Panc1 (cell line): ENCODE measurements around the gene IKZF3. TPM values are rescaled to one million over a fixed set of nuclear protein-coding genes. Genes with fewer than 3 reads are reported as not detected.

Experiments
- ATAC-seq: fragments of 200-7000 bp; cut with Tn5 transposase; 2 replicates; pipeline ENCODE4 v1.9.1; 2020; ENCODE audit warnings: mild to moderate bottlenecking, moderate library complexity
- BruUV-seq: library from RNA; stranded (reverse); fragments of 400-500 nt; replicated peaks from 2 replicates; lab custom pipeline; 2021; lab: Mats Ljungman, UMichigan
- CTCF ChIA-PET: fragments of 300-600 bp; sonication (Branson Sonifier 250); formaldehyde crosslinking; loops from one replicate; lab custom pipeline; 2022; ENCODE audit warnings: antibody characterized with exemption; lab: Charles Lee
- POLR2A ChIA-PET: fragments of 300-600 bp; sonication (Branson Sonifier 250); formaldehyde crosslinking; loops from one replicate; lab custom pipeline; 2022; ENCODE audit warnings: antibody characterized with exemption; lab: Charles Lee
- DNase-seq: peaks from one replicate; pipeline ENCODE4 v3.0.0-alpha.2; 2010; ENCODE audit warnings: low read depth, low spot score
- H3K27ac ChIP-seq: 2 replicates; pipeline ENCODE4 v1.5.1; 2011; ENCODE audit warnings: mild to moderate bottlenecking, low read length, inconsistent platforms
- H3K27me3 ChIP-seq: fragments of 200-500 bp; sonication (Bioruptor generic); 2 replicates; pipeline ENCODE4 v1.6.0; 2014; ENCODE audit warnings: low read length, inconsistent platforms; ENCODE audit not compliant: control insufficient read depth, insufficient read depth
- H3K36me3 ChIP-seq: fragments of 200-500 bp; sonication (Bioruptor generic); 2 replicates; pipeline ENCODE4 v1.5.1; 2014; ENCODE audit warnings: inconsistent platforms, mild to moderate bottlenecking, low read length, moderate library complexity; ENCODE audit not compliant: control insufficient read depth, insufficient read depth
- H3K4me1 ChIP-seq: 2 replicates; pipeline ENCODE4 v1.5.1; 2011; ENCODE audit warnings: inconsistent platforms, mild to moderate bottlenecking, low read length, moderate library complexity; ENCODE audit not compliant: control insufficient read depth, insufficient read depth
- H3K4me3 ChIP-seq, 2 experiments: 2 replicates each; pipeline ENCODE4 v1.5.1; 2011 to 2012; ENCODE audit warnings: low read depth in 2 of 2, low read length in 2 of 2, mild to moderate bottlenecking in 2 of 2, inconsistent platforms in 1 of 2, moderate library complexity in 1 of 2
- H3K9me3 ChIP-seq: fragments of 200-500 bp; sonication (Bioruptor generic); 2 replicates; pipeline ENCODE4 v1.5.1; 2014; ENCODE audit warnings: low read depth, mild to moderate bottlenecking, inconsistent platforms, low read length, moderate library complexity; ENCODE audit not compliant: control insufficient read depth, insufficient read depth
- POLR2AphosphoS5 ChIP-seq: IDR thresholded peaks from 2 replicates; pipeline ENCODE4 v1.6.1; 2012; ENCODE audit warnings: mild to moderate bottlenecking, low read depth, low read length, moderate library complexity
- REST ChIP-seq, 2 experiments: IDR thresholded peaks; 2 replicates each; pipeline ENCODE4 v1.6.1; 2011 to 2012; ENCODE audit warnings: low read depth in 2 of 2, control low read depth in 1 of 2, low read length in 1 of 2, mild to moderate bottlenecking in 1 of 2, moderate library complexity in 1 of 2; ENCODE audit not compliant: insufficient read depth in 1 of 2
- SIN3A ChIP-seq: IDR thresholded peaks from 2 replicates; pipeline ENCODE4 v1.6.1; 2012; ENCODE audit warnings: low read depth, mild to moderate bottlenecking, low read length, moderate library complexity, borderline replicate concordance; ENCODE audit not compliant: insufficient read depth
- TCF7L2 ChIP-seq: IDR thresholded peaks from 2 replicates; pipeline ENCODE4 v1.6.1; 2011; ENCODE audit warnings: mild to moderate bottlenecking, low read depth, low read length, inconsistent platforms
- in situ Hi-C: cut with HindIII; loops from 2 replicates; pipeline ENCODE4 v1.10.0; 2016; ENCODE audit warnings: low sequenced_read_pairs, low pct_unique_long_range_greater_than_20kb
- intact Hi-C: fragments of 100-400 bp; cut with micrococcal nuclease; formaldehyde crosslinking; loops from one replicate; pipeline ENCODE4 v1.10.0; 2022; ENCODE audit not compliant: unreplicated experiment
- total RNA-seq: library from RNA; stranded (reverse); gene quantifications from one replicate; pipeline ENCODE4 v1.2.1, GENCODE V29; 2021; ENCODE audit not compliant: unreplicated experiment
- TF ChIP-seq, protein P1 (sequence below): fragments of 450-650 bp; IDR thresholded peaks from 2 replicates; pipeline ENCODE4 v1.5.1; 2017; ENCODE audit warnings: mild to moderate bottlenecking

The IKZF3 gene
- total RNA-seq, 1 experiment from 2014 or later = 0.59 TPM

DNA sequence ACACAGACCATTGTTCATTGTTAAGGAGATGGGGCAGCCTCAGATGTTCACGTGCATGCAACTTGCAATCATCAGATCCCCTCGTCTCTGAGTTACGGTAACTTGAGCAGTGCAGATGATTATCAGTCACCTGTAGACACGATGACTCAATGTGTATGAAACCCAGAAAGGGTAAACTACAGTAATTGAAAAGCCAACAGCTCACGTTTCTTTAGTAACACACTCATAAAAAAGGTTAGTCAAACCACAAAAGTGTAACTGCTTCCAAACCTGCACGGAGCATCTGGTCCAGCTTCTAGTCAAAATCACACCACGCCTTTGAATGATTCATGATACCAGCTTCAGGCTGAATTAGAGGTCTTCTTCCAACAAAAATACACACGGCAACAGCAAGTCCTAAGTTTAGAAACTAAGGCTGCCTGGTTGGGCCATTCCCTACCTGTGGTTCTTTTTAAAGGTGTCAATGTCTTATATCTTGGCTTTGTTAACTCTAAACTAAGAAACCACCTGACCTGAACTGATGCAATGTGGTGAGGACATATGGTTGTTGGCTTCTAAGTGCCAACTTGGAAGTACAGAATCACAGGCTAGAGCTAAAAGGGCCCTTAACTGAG lies 94.0 kb downstream of the IKZF3 start:
- intact Hi-C loops = no loop called here
- Histone ChIP-seq H3K9me3 (no peaks in the 10 kb centered on the region), H3K4me1 (no peaks in the 10 kb centered on the region), H3K27me3 (peaks cover 2% of the 10 kb centered on the region; the same call in 1 of the 2 replicates), H3K36me3 (no peaks in the 10 kb centered on the region), H3K4me3 (no peak overlapping the region), H3K27ac (no peak overlapping the region)
- ChIA-PET CTCF (interaction anchor here (0.7 kb wide), 1 partner anchor 116 kb away, joined by 3 read pairs; no protein-coding TSS in a partner anchor), POLR2A (no interaction called here)
- BruUV-seq = no TSS peak
- peak; percentile 13 for DNase-seq
- peak; percentile 65; the same call in 1 of the 2 replicates for ATAC-seq
- in situ Hi-C loops = no loop called here
- TF ChIP-seq REST (IDR thresholded peaks at IDR 0.05; ENCODE audit: insufficient read depth in 1 of 2, low read depth in 2 of 2, low read length in 1 of 2) = no peak
- TF ChIP-seq, protein P1, sequence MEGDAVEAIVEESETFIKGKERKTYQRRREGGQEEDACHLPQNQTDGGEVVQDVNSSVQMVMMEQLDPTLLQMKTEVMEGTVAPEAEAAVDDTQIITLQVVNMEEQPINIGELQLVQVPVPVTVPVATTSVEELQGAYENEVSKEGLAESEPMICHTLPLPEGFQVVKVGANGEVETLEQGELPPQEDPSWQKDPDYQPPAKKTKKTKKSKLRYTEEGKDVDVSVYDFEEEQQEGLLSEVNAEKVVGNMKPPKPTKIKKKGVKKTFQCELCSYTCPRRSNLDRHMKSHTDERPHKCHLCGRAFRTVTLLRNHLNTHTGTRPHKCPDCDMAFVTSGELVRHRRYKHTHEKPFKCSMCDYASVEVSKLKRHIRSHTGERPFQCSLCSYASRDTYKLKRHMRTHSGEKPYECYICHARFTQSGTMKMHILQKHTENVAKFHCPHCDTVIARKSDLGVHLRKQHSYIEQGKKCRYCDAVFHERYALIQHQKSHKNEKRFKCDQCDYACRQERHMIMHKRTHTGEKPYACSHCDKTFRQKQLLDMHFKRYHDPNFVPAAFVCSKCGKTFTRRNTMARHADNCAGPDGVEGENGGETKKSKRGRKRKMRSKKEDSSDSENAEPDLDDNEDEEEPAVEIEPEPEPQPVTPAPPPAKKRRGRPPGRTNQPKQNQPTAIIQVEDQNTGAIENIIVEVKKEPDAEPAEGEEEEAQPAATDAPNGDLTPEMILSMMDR = no peak
- TF ChIP-seq POLR2AphosphoS5 = no peak
- no peak for TF ChIP-seq TCF7L2
- no peak for TF ChIP-seq SIN3A

DNA sequence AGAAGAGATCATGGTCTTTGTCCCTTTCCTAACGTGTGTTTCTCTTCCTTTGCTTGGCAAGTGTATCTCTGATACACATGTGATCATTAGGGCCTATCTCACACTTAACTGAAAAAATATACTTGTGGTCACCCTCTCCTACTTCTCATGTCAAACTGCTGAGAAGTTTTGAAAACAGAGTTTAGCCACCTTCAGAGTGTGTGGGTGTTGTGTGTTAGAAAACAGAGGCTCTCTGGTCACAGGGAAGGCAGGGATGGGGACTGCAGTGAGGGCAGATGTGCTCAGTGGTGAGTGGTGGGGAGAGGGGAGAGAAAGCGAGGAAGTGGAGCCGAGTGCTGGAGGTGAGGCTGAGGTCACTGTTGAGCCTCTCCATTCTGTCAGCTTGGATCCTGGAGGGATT lies 97.0 kb downstream of the IKZF3 start:
- POLR2A ChIA-PET = no interaction called here
- BruUV-seq = no TSS peak
- DNase-seq = no peak
- Histone ChIP-seq H3K4me3 (no peak overlapping the region), H3K27me3 (no peaks in the 10 kb centered on the region; the same call in 1 of the 2 replicates), H3K27ac (no peak overlapping the region), H3K36me3 (no peaks in the 10 kb centered on the region), H3K9me3 (no peaks in the 10 kb centered on the region), H3K4me1 (no peaks in the 10 kb centered on the region)
- TF ChIP-seq, protein P1 = no peak
- TF ChIP-seq TCF7L2 (no peak), REST (IDR thresholded peaks at IDR 0.05; ENCODE audit: insufficient read depth in 1 of 2, low read depth in 2 of 2, low read length in 1 of 2) (no peak), POLR2AphosphoS5 (no peak), SIN3A (no peak)
- ATAC-seq = no peak
- in situ Hi-C loops (no loop called here), intact Hi-C loops (no loop called here)
- CTCF ChIA-PET = no interaction called here
